GM21528 (cell line): ENCODE measurements around the gene NCKIPSD.

ENCODE experiments used
- ATAC-seq: cut with Tn5 transposase; IDR thresholded peaks from one replicate; pipeline ENCODE4 v1.9.1; 2021; ENCODE audit warnings: mild to moderate bottlenecking, moderate library complexity; ENCODE audit not compliant: unreplicated experiment, low FRiP score

NCKIPSD gene

GRCh38 chr3:48651771-48652170 is 33.9 kb downstream of the NCKIPSD start:
- ATAC-seq: no peak

- no peak for ATAC-seq
Measured at GRCh38 chr3:48650723-48651122, 35.0 kb downstream of the NCKIPSD start.

GRCh38 chr3:48648188-48648850 is 37.4 kb downstream of the NCKIPSD start:
- no peak for ATAC-seq

GRCh38 chr3:48647714-48648113 is 38.0 kb downstream of the NCKIPSD start:
- no peak for ATAC-seq

- ATAC-seq: no peak
Measured at GRCh38 chr3:48644898-48645760, 40.6 kb downstream of the NCKIPSD start.

DNA sequence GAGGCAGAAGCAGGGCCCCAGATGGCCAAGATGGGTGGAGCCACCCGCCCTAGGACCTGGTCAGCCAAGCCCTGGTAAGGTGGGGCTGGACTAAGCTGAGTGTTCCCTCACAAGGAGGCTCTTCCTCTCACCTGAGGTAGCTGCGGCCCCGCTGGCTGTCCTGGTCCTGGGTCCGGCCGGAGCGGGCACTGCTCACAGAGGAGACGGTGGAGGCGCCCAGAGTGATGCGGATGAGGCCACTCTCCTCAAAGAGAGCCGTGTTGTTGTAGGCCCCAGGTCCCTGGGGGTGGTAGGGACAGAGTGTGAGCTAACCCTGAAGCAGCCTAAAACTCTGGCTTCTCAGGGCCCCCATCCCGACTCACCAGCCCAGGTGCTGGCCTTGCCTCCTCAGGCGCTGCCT is 43.1 kb downstream of the NCKIPSD start:
- no peak for ATAC-seq

- ATAC-seq: no peak
Measured at GRCh38 chr3:48641396-48641795, 44.3 kb downstream of the NCKIPSD start.

GRCh38 chr3:48639944-48640606 is 45.6 kb downstream of the NCKIPSD start:
- ATAC-seq: no peak

GRCh38 chr3:48637305-48637704 is 48.4 kb downstream of the NCKIPSD start:
- no peak for ATAC-seq

DNA sequence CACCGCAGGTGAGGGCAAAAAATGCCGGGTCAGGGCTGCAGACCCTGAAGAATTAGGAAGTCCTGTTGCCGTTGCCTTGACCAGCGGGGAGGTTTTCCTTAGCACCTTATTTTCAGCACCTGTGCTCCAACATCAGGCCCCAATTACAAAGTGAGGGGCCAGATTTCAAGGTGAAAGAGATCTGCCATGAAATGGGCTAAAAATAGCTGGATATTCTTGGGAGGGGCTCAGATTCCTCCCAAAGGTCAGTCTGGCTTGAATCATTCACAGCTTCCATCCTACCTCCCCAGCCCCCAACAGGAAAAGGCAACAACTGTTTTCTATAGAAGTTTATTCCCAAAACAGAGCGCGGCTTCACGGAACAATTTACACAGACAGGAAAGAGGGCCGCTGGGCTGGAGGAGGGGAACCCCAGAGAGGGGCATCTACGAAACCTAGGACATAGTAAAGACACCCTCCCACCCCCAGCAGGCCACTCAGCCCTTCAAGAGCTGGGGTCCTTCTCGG is 49.5 kb downstream of the NCKIPSD start:
- no peak for ATAC-seq

GRCh38 chr3:48635222-48636021 is 50.3 kb downstream of the NCKIPSD start, which contains the start of gene SLC26A6:
SLC26A6 (minus strand) TSS chr3:48635461; CDS start chr3:48635393, 68 bp downstream.
- peak; percentile 84 for ATAC-seq

DNA sequence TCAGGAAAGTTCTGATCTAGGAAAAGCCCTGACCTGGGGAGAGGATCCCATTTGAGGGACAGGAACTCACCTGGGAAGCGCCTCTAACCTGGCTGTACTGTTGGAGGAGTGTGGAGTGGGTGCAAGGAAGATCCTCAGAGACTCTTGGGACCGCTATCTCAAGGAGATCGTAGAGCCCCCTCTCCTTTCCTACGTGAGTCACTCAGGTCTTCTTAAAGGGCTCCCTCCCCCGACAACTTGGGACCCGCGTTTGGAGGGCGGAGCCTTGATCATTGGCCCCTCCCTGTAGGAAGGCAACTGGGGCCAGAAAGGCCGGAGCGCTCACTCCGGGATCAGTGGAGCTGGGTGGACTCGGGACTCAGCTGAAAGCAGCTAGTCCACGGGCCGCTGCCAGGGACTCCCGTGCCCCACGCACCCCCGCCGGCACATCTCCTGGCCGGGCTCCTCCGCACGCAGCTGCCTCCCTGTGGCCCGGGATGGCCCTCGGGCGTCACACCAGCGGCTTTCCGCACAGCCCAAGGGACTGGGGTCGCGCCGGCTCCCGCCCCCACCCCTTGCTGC is 51.0 kb downstream of the NCKIPSD start:
- peak; percentile 19 for ATAC-seq

DNA sequence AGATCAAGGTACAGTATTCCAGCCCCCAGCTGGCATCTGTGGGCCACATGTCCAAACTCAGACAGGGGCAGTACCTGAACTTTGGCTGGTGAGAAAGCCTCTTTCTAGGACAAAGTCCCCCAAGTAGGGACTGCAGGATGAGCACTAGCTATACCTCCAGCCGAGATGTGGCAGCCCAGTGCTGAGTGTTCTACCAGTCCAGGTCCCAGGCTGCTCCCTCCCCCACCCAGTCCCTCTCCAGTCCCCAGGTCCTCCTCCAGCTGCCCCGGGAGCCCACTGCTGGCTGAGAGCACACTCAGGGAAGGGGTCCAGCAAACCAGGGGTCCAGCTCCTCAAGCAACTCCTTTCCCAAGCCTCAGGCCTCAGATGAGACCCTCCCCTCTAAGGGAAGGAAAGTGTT is 52.0 kb downstream of the NCKIPSD start:
- no peak for ATAC-seq

DNA sequence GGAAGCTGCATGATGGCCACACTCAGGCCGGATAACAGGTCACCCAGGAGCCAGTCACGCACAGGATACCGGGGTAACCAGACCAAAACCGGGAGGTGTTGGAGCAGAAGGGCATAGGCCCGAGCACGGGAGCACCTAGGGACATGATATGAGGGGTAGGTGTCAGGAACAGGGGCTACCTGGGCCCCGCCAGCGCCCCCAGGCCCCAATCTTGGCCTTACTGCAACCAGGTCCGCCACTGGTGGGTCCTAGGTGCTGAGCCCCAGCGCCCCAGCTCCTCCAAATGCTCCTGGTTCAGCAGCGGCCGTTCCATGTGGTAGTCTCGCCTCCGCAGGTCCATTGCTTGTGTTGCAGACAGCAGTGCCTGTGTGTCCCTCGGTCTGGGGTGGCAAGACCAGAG is 52.5 kb downstream of the NCKIPSD start:
- ATAC-seq: no peak

DNA sequence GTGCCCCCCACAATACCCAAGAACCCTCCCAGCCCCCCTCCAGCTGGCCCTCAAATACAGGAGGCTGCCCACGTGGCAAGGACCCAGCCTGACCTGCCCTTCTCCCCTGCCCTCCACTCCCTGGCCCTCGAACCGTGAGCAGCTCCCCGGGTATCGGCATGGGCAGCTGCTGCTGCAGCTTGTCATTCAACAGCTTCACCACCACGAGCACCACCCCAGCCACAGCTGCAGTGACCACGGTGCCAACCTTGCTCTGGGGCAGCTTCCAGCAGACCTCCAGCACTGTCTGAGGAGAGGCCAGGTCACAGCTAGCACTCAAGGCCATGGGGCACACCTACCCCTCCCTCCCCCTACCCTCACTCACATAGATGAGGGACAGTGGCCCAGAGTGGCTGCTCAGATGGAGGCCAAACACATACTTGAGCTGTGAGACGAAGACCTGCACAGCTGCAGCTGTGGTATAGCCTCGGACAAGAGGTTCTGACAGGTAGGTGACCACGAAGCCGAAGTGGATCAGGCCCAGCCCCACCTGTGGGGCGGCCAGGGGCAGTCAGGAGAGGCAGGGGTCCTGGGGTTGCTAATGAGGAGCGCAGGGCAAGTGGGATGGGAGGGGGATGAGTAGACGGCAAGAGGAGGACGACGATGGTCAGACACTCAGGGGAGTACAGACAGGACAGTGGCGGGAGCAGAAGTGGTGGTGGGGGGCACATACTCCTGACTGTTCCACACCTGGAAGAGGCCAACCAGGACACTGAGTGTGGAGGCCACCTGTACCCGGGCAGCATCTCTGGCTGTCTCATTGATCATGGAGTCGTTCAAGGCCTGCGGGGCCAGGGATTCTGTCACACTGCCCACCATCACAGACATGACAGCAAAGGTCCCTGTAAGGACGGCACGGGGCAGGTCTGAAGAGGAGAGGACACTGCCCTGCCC is 53.9 kb downstream of the NCKIPSD start:
- no peak for ATAC-seq

GRCh38 chr3:48630833-48631232 is 54.9 kb downstream of the NCKIPSD start:
- ATAC-seq: no peak

GRCh38 chr3:48630407-48630806 is 55.3 kb downstream of the NCKIPSD start:
- no peak for ATAC-seq

DNA sequence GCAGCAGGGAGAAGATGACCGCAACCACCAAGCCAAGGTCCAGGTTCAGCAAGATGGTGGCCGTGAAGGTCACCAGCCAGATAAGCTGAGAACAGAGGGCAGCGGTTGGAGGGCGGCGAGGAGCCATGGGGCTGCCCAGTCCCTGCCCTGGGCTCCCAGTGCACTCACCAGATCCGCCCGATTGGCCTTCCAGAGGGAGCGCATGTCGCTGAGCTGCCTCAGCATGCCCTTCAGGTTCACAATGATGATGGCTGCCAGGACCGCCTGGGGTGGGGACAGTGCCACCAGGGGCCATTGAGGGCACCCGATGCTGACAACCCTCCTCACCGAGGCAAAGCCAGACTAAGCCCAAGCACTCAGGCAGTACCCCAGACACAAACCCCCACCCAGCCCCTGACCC is 55.8 kb downstream of the NCKIPSD start:
- no peak for ATAC-seq
